GM13977 (cell line): Measurements from ENCODE around the gene TMPRSS2.

ENCODE experiments used
- DNase-seq: peaks from one replicate; pipeline ENCODE4 v3.0.0; 2012; ENCODE audit warnings: low spot score
- in situ Hi-C: fragments of 300-500 bp; cut with MboI; formaldehyde crosslinking; loops from one replicate; pipeline ENCODE4 v1.12.0; 2022; ENCODE audit warnings: low sequenced_read_pairs, low pct_unique_long_range_greater_than_20kb, mixed read lengths, inconsistent platforms; ENCODE audit not compliant: unreplicated experiment
- TF ChIP-seq, protein P1 (sequence below): IDR thresholded peaks from 2 replicates; pipeline ENCODE4 v1.5.1; 2012; ENCODE audit warnings: mild to moderate bottlenecking, control low read depth; ENCODE audit not compliant: insufficient read depth; ENCODE audit errors: extremely low read depth, missing control alignments

Gene TMPRSS2

DNA sequence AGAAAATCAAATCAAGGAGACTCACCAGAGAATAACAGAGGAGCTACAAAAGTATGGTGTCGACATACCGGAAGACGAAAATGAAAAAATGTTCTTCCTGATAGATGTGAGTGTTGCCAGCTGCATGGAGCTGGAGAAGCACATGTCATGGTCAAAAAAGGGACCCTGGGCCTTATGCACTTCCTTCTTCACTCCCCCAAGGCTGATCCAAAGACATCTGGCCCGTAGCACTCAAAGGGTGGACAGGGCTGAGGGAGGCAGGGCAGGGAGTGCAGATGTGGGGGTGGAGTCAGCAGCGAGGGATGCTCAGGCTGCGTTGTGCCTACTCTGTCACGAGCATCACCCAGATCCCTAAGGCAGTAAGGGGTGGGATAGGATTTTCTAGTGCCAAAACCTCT is 62.5 kb downstream of the TMPRSS2 start:
- TF ChIP-seq, protein P1, sequence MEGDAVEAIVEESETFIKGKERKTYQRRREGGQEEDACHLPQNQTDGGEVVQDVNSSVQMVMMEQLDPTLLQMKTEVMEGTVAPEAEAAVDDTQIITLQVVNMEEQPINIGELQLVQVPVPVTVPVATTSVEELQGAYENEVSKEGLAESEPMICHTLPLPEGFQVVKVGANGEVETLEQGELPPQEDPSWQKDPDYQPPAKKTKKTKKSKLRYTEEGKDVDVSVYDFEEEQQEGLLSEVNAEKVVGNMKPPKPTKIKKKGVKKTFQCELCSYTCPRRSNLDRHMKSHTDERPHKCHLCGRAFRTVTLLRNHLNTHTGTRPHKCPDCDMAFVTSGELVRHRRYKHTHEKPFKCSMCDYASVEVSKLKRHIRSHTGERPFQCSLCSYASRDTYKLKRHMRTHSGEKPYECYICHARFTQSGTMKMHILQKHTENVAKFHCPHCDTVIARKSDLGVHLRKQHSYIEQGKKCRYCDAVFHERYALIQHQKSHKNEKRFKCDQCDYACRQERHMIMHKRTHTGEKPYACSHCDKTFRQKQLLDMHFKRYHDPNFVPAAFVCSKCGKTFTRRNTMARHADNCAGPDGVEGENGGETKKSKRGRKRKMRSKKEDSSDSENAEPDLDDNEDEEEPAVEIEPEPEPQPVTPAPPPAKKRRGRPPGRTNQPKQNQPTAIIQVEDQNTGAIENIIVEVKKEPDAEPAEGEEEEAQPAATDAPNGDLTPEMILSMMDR, result no peak

GRCh38 chr21:41444703-41445464 is 63.1 kb downstream of the TMPRSS2 start:
- DNase-seq, result no peak
- in situ Hi-C loops, result no loop called here
- TF ChIP-seq, protein P1, result no peak

More for the DNA sequence above, 62.5 kb downstream of the TMPRSS2 start:
- in situ Hi-C loops, result no loop called here
- no peak for DNase-seq

DNA sequence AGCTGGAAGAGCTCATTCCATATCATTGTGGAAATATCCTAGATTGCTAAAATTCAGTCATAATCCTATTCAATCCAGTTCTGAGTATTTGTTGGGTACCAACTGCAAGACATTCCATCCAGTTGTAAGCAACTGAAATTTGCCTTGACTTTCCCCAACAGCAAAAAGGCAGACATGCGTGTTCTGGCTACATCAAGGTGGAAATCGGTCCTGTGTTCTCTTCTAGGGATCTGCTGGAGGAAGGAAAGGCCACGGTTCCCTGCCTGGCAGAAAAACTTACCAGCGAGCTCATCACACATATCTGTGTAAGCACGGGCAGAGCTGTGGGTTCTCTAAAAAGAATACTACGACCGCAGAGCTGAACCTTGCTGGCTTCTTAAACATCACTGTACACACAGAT is 64.4 kb downstream of the TMPRSS2 start:
- no peak for DNase-seq
- TF ChIP-seq, protein P1, result no peak
- in situ Hi-C loops, result no loop called here

DNA sequence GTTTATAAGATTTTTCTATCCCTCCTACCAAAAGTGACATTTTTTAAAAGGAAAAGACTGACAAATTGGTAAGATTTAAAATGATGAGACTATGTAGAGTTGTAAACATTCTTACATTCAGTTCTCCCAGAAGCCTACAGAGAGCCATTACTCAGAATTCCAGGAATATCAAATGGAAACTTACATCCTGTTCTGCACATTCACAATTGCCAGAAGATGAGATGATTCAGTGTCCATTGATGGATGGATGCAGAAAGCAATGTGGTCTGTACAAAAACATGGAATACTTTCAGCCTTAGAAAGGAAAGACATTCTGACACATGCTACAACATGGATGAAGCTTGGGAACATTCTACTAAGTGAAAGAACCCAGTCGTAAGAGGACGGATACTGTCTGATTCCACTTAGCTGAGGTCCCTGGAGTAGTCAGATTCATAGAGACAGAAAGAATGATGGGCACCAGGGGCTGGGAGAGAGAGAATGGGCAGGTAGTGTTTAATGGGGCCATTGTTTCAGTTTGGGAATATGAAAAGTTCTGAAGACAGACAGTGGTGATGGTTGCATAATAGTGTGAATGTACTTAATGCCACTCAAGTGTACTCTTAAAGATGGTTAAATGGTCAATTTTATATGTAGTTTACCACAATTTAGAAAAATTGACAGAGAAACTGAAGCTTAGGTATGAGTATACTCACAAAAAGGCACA is 65.3 kb downstream of the TMPRSS2 start:
- in situ Hi-C loops, result no loop called here
- TF ChIP-seq, protein P1, result no peak
- no peak for DNase-seq

DNA sequence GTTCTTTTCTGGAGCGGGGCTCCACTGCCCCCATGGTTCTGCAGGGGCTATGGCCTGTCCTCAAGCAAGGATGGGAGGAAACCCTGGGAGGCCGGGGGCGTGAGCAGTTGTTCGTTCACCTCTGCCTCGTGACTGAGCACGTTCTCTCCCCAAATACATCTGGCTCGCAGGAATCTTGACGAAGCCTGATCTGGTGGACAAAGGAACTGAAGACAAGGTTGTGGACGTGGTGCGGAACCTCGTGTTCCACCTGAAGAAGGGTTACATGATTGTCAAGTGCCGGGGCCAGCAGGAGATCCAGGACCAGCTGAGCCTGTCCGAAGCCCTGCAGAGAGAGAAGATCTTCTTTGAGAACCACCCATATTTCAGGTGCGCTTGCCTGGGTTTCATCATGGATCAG is 66.4 kb downstream of the TMPRSS2 start:
- no peak for DNase-seq
- in situ Hi-C loops, result no loop called here
- TF ChIP-seq, protein P1, result no peak

DNA sequence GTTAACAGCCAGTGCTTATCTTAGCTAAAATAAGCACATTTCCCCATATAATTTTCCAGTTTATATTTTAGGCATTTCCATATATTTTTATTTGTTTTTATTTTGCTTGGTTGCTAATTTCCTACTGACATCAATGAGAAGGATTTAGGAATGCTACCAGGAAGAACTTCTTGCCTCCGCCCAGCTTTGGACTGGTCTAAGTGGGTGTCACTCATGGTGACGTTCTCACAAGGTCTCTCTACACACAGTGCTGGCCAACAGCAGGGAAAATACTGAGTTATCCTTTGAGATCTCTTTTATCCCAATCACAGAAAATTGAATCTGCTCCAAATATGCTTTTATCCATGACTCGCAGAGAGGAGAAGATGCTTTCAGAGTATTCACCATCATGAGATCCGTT is 68.7 kb downstream of the TMPRSS2 start:
- DNase-seq, result no peak
- TF ChIP-seq, protein P1, result no peak
- in situ Hi-C loops, result no loop called here
